ENCODE measurements around the gene EHBP1.

EHBP1 gene

DNA sequence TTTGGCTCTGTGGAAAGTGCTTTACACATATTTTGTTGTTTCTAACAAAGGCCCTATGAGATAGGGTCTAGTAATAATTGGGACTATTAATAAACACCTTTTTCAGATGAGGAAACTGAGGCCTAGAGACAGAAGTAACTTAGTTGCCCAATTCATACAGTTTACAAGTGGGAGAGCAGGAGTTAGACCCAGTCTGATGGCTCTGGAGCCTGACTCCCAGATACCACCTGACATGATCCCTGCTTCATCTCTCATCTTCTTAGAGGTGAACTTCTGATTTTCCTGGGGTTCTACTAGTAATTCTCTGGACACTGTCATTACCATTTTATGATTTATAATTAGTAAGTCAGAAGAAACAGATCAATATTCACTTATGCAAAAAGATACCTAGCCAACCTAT, 296.1 kb downstream of the EHBP1 start:
- H3K36me3 ChIP-seq (replicated peaks in 1 of 2; ENCODE audit: control insufficient read depth in 2 of 2, insufficient read depth in 2 of 2, low read length in 2 of 2), result peaks cover 0 to 17% of the 10 kb centered on the region in 2 donors
- H3K4me3 ChIP-seq (ENCODE audit: low read length in 2 of 2), result no peak overlapping the region
- DNase-seq (ENCODE audit: low spot score), result no peak
- H4K8ac ChIP-seq (ENCODE audit: low read depth, low read length), result no peak overlapping the region
- peaks cover 3 to 8% of the 10 kb centered on the region in 2 donors for H3K4me1 ChIP-seq (ENCODE audit: control insufficient read depth in 2 of 2, insufficient read depth in 1 of 2, low read depth in 1 of 2, low read length in 2 of 2)
- no peak overlapping the region for H2BK12ac ChIP-seq (ENCODE audit: low read length)
- H3K14ac ChIP-seq (ENCODE audit: low read length), result no peak overlapping the region
- H2BK120ac ChIP-seq (ENCODE audit: low read depth, low read length), result no peak overlapping the region
- H3K27ac ChIP-seq (replicated peaks; ENCODE audit: low read length), result no peak overlapping the region
- no peaks in the 10 kb centered on the region for H3K9me3 ChIP-seq (replicated peaks in 1 of 2; ENCODE audit: control insufficient read depth in 2 of 2, insufficient read depth in 1 of 2, low read depth in 1 of 2, low read length in 2 of 2)
- H4K91ac ChIP-seq (ENCODE audit: low read depth, low read length, poor library complexity), result no peak overlapping the region
- H2AK5ac ChIP-seq (ENCODE audit: low read depth, low read length), result no peak overlapping the region
- no peak overlapping the region for H3K4ac ChIP-seq (ENCODE audit: low read length)
- no peaks in the 10 kb centered on the region for H3K27me3 ChIP-seq (ENCODE audit: control insufficient read depth in 3 of 3, insufficient read depth in 3 of 3, low read depth in 1 of 3, low read length in 3 of 3)
- no peak overlapping the region for H3K4me2 ChIP-seq (ENCODE audit: insufficient read depth, low read length, poor library complexity, severe bottlenecking)
- no peak overlapping the region for H3K23ac ChIP-seq (ENCODE audit: low read depth, low read length, poor library complexity)
- no peak overlapping the region for H2AFZ ChIP-seq (ENCODE audit: low read length)
- H3K9ac ChIP-seq (ENCODE audit: low read depth, low read length, poor library complexity), result no peak overlapping the region
- H2BK15ac ChIP-seq (ENCODE audit: low read length), result no peak overlapping the region
- H3K79me1 ChIP-seq (ENCODE audit: low read depth, low read length), result peaks cover 1% of the 10 kb centered on the region
- H3K18ac ChIP-seq (ENCODE audit: low read length), result no peak overlapping the region
- no peak overlapping the region for H2BK5ac ChIP-seq (ENCODE audit: low read length)

DNA sequence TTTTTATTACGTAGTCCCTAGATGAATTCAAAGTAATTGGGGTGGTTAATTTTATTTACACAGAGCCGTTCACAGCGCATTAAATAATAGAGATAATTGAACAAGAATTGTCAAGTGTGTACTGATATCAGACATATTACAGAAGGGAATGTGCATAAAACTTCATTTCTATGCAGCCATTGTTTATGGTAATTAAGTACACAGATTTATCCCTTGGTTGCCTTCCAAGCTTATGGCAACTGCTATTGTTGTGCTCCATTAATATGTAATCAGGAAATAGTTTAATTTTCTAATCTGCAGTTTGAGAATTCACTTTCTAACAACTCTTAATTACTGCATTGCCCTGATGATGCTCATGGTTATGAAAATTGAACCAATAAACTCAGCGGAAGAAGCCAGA, 297.8 kb downstream of the EHBP1 start:
- no peaks in the 10 kb centered on the region for H3K9me3 ChIP-seq (replicated peaks in 1 of 2; ENCODE audit: control insufficient read depth in 2 of 2, insufficient read depth in 1 of 2, low read depth in 1 of 2, low read length in 2 of 2)
- no peak overlapping the region for H2AK5ac ChIP-seq (ENCODE audit: low read depth, low read length)
- no peak overlapping the region for H3K27ac ChIP-seq (replicated peaks; ENCODE audit: low read length)
- H2AFZ ChIP-seq (ENCODE audit: low read length), result no peak overlapping the region
- H3K4me2 ChIP-seq (ENCODE audit: insufficient read depth, low read length, poor library complexity, severe bottlenecking), result no peak overlapping the region
- no peak overlapping the region for H3K4me3 ChIP-seq (ENCODE audit: low read length in 2 of 2)
- no CpG with 5 or more reads among the region's 4 CpGs for WGBS, 2 donors (ENCODE audit: extremely low coverage in 2 of 2, insufficient read length in 2 of 2, insufficient replicate concordance in 1 of 2)
- DNase-seq (ENCODE audit: low spot score), result no peak
- H2BK15ac ChIP-seq (ENCODE audit: low read length), result no peak overlapping the region
- H2BK120ac ChIP-seq (ENCODE audit: low read depth, low read length), result no peak overlapping the region
- no peak overlapping the region for H2BK5ac ChIP-seq (ENCODE audit: low read length)
- H3K14ac ChIP-seq (ENCODE audit: low read length), result no peak overlapping the region
- H3K18ac ChIP-seq (ENCODE audit: low read length), result no peak overlapping the region
- no peak overlapping the region for H4K91ac ChIP-seq (ENCODE audit: low read depth, low read length, poor library complexity)
- peaks cover 0 to 21% of the 10 kb centered on the region in 2 donors for H3K4me1 ChIP-seq (ENCODE audit: control insufficient read depth in 2 of 2, insufficient read depth in 1 of 2, low read depth in 1 of 2, low read length in 2 of 2)
- H3K36me3 ChIP-seq (replicated peaks in 1 of 2; ENCODE audit: control insufficient read depth in 2 of 2, insufficient read depth in 2 of 2, low read length in 2 of 2), result peaks cover 0 to 12% of the 10 kb centered on the region in 2 donors
- no peak overlapping the region for H3K9ac ChIP-seq (ENCODE audit: low read depth, low read length, poor library complexity)
- H3K27me3 ChIP-seq (ENCODE audit: control insufficient read depth in 3 of 3, insufficient read depth in 3 of 3, low read depth in 1 of 3, low read length in 3 of 3), result no peaks in the 10 kb centered on the region
- H3K23ac ChIP-seq (ENCODE audit: low read depth, low read length, poor library complexity), result no peak overlapping the region
- peaks cover 1% of the 10 kb centered on the region for H3K79me1 ChIP-seq (ENCODE audit: low read depth, low read length)
- H4K8ac ChIP-seq (ENCODE audit: low read depth, low read length), result no peak overlapping the region
- H3K4ac ChIP-seq (ENCODE audit: low read length), result no peak overlapping the region
- no peak overlapping the region for H2BK12ac ChIP-seq (ENCODE audit: low read length)

DNA sequence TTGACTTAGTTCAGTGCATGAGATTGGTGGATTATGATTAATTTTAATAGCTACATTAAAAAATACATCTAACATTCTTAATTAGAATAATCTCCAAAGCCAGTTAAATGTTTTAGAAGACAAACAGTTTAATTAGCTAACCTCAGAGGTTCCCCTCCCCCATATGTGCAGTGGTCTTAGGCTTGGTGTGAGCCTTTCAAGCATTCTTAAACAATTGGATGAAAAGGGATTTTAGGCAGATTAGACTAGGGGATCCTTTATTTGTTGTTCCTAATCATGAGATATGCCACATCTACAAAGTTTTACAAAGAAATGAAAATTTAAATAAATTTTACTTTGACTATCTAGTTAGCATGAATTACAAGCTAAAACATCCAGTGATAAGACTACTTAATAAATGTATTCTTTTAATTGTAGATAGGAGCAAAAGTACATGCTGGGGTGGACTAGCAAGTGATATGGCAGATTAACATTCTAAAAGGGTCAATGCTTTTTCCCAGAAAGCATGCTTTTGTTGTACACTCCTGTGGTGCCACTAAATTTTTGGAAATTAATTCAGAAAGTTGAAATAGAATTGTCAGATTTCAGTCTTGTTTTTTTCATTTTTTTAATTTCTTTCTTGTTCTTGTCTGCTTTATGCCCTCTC, 302.4 kb downstream of the EHBP1 start:
- H2AK5ac ChIP-seq (ENCODE audit: low read depth, low read length), result no peak overlapping the region
- no peak overlapping the region for H3K4me3 ChIP-seq (ENCODE audit: low read length in 2 of 2)
- no peak overlapping the region for H2BK12ac ChIP-seq (ENCODE audit: low read length)
- no peaks in the 10 kb centered on the region for H3K79me1 ChIP-seq (ENCODE audit: low read depth, low read length)
- no peaks in the 10 kb centered on the region for H3K9me3 ChIP-seq (replicated peaks in 1 of 2; ENCODE audit: control insufficient read depth in 2 of 2, insufficient read depth in 1 of 2, low read depth in 1 of 2, low read length in 2 of 2)
- no peak overlapping the region for H3K23ac ChIP-seq (ENCODE audit: low read depth, low read length, poor library complexity)
- no peak overlapping the region for H3K18ac ChIP-seq (ENCODE audit: low read length)
- no peak overlapping the region for H3K4ac ChIP-seq (ENCODE audit: low read length)
- no peaks in the 10 kb centered on the region for H3K27me3 ChIP-seq (ENCODE audit: control insufficient read depth in 3 of 3, insufficient read depth in 3 of 3, low read depth in 1 of 3, low read length in 3 of 3)
- no peak overlapping the region for H4K8ac ChIP-seq (ENCODE audit: low read depth, low read length)
- H4K91ac ChIP-seq (ENCODE audit: low read depth, low read length, poor library complexity), result no peak overlapping the region
- H3K4me1 ChIP-seq (ENCODE audit: control insufficient read depth in 2 of 2, insufficient read depth in 1 of 2, low read depth in 1 of 2, low read length in 2 of 2), result peaks cover 3 to 40% of the 10 kb centered on the region in 2 donors
- H2BK120ac ChIP-seq (ENCODE audit: low read depth, low read length), result no peak overlapping the region
- no peak overlapping the region for H2BK15ac ChIP-seq (ENCODE audit: low read length)
- no peak overlapping the region for H2BK5ac ChIP-seq (ENCODE audit: low read length)
- H3K9ac ChIP-seq (ENCODE audit: low read depth, low read length, poor library complexity), result no peak overlapping the region
- no peak for DNase-seq (ENCODE audit: low spot score)
- peaks cover 0 to 4% of the 10 kb centered on the region in 2 donors for H3K36me3 ChIP-seq (replicated peaks in 1 of 2; ENCODE audit: control insufficient read depth in 2 of 2, insufficient read depth in 2 of 2, low read length in 2 of 2)
- H3K27ac ChIP-seq (replicated peaks; ENCODE audit: low read length), result no peak overlapping the region
- H3K4me2 ChIP-seq (ENCODE audit: insufficient read depth, low read length, poor library complexity, severe bottlenecking), result no peak overlapping the region
- no peak overlapping the region for H2AFZ ChIP-seq (ENCODE audit: low read length)
- H3K14ac ChIP-seq (ENCODE audit: low read length), result no peak overlapping the region

DNA sequence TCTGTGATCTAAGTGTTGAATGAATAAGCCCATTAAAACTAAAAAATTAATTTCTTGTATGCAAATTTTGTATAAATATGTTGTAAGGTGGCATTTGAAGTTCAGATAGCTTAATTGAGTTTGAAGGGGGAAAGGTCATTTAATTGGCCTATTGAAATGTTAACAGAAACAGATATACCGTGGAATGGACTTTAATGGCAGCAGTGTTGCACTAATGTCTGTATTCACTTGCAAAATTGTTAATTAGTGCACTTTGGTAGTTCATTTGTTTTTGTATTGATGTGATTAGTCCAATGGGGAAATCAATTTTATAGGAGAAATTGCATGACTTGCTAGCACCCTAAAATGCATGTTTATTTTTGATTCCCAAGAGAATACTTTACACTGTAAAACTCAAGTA, 303.3 kb downstream of the EHBP1 start:
- H3K4me2 ChIP-seq (ENCODE audit: insufficient read depth, low read length, poor library complexity, severe bottlenecking), result no peak overlapping the region

More for the DNA sequence above, 303.3 kb downstream of the EHBP1 start:
- Histone ChIP-seq H3K27me3 (ENCODE audit: control insufficient read depth in 3 of 3, insufficient read depth in 3 of 3, low read depth in 1 of 3, low read length in 3 of 3) (no peaks in the 10 kb centered on the region), H3K14ac (ENCODE audit: low read length) (no peak overlapping the region), H3K4ac (ENCODE audit: low read length) (no peak overlapping the region), H2BK12ac (ENCODE audit: low read length) (no peak overlapping the region), H4K91ac (ENCODE audit: low read depth, low read length, poor library complexity) (no peak overlapping the region), H2BK5ac (ENCODE audit: low read length) (no peak overlapping the region), H3K9me3 (replicated peaks in 1 of 2; ENCODE audit: control insufficient read depth in 2 of 2, insufficient read depth in 1 of 2, low read depth in 1 of 2, low read length in 2 of 2) (no peaks in the 10 kb centered on the region), H3K9ac (ENCODE audit: low read depth, low read length, poor library complexity) (no peak overlapping the region), H2AK5ac (ENCODE audit: low read depth, low read length) (no peak overlapping the region), H2AFZ (ENCODE audit: low read length) (no peak overlapping the region), H3K23ac (ENCODE audit: low read depth, low read length, poor library complexity) (no peak overlapping the region), H4K8ac (ENCODE audit: low read depth, low read length) (no peak overlapping the region), H2BK120ac (ENCODE audit: low read depth, low read length) (no peak overlapping the region), H3K4me3 (ENCODE audit: low read length in 2 of 2) (no peak overlapping the region), H3K79me1 (ENCODE audit: low read depth, low read length) (no peaks in the 10 kb centered on the region), H3K18ac (ENCODE audit: low read length) (no peak overlapping the region), H2BK15ac (ENCODE audit: low read length) (no peak overlapping the region), H3K4me1 (ENCODE audit: control insufficient read depth in 2 of 2, insufficient read depth in 1 of 2, low read depth in 1 of 2, low read length in 2 of 2) (peaks cover 3 to 48% of the 10 kb centered on the region in 2 donors), H3K27ac (replicated peaks; ENCODE audit: low read length) (no peak overlapping the region), H3K36me3 (replicated peaks in 1 of 2; ENCODE audit: control insufficient read depth in 2 of 2, insufficient read depth in 2 of 2, low read length in 2 of 2) (peaks cover 0 to 4% of the 10 kb centered on the region in 2 donors)
- WGBS, 2 donors (ENCODE audit: extremely low coverage in 2 of 2, insufficient read length in 2 of 2, insufficient replicate concordance in 1 of 2), result no CpG with 5 or more reads among the region's 1 CpG
- no peak for DNase-seq (ENCODE audit: low spot score)
